ENCODE data around the gene RTP3.
A peak's percentile ranks its signal among the peaks of the same experiment; 100 is the strongest.

The RTP3 gene

DNA sequence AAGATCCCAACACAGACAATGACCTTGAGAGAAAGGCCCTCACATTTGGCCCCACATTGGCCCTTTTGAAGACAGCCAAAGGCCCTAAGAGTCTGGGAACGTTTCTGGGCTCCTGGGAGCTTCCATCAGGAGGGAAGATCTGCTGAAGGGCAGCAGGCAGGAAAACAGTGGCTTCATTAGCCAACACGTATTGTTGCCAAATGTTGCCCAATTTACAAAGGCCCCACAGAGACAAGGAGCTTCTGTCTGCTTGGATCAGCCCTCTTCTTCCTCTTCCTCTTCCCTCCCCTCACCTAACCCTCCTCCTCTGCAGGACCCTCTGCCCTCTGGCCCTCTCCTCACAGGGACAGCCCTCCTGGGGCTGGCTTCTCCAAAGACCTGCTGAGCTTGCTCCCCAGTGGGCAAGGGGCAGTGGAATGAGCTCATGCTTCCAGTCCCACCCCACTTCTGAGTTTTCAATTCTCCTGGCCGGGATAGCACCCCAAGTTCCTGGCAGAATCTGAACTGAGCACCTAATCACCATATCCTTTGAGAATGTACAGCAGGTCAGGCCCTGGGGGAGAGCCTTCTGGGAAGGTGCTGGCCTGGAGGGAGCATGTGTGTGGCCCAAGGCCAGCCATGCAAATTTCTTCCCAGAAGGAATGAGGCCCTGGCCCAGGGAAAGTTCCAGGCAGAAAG, 28.0 kb upstream of the RTP3 start:
- DNase-seq = no peak

DNA sequence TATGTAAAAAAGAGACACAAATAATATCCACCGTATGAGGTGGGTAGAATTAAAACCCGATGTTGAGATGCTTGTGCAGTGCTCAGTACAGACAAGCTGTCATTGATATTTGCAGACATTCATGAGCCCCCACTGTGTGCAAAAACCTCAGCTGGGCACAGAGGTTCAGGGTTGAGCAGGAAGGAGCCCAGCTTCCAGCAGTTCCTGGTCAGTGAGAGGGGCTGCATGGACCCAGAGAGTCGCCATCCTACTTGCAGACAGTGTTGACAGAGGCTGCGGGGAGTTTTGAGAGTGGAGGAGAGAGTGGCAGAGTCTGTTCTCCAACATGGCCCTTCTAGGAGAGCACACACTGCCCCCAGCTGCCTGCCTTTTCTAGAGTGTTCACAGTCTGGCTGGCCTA, 26.9 kb upstream of the RTP3 start:
- no peak for DNase-seq

DNA sequence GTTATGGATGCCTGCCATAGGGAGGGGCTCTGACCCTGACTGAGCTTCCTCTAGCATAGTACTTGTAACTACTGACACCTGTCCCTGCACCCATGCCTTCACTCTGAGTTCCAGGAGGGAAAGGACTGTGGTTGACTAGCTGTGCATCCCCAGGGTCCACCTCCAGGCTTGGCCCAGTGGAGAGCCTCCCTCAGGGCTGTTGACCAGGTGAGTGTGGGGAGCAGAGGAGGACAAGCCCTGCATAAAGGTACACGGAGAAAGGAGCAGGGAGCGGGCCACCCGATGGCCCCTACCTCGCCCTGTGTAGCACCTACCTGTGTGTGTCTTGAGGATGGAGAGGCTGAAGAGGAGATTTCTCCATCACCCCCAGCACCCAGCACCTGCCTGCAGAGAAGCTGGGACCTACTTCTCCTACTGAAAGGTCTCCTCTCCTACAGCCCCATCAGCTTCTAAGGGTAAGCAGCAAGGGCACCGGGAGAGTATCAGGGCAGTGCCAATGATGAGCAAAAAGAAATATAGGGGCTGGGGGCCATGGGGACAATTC, 26.3 kb upstream of the RTP3 start:
- DNase-seq = no peak

- no peak for DNase-seq
Observed at GRCh38 chr3:46472736-46473135, 25.0 kb upstream of the RTP3 start.

- no peak for DNase-seq
Observed at GRCh38 chr3:46477145-46477544, 20.6 kb upstream of the RTP3 start.

GRCh38 chr3:46477756-46478155, 20.0 kb upstream of the RTP3 start:
- DNase-seq = no peak

DNA sequence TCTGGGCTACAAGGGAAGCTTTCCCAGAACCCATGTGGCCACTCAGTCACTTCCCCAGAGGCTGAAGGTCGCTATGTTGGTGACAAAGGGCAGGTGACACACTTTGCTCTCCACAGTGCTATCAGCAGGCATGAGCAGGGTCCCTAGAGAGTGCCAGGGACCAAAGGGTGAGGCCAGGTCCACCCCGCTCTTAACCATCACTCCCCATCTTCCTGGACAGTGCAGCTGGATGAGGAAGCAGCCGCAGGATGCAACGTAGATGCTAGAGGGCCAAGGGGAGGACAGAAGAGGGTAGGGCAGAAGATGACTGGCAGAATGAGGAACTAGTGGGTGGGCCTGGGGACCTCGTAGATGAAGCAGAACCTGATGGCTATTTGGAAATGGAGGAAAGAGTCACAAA, 19.4 kb upstream of the RTP3 start:
- DNase-seq = no peak

- no peak for DNase-seq
Observed at GRCh38 chr3:46479021-46479420, 18.8 kb upstream of the RTP3 start.

- no peak for DNase-seq
Observed at GRCh38 chr3:46479696-46480095, 18.1 kb upstream of the RTP3 start.

DNA sequence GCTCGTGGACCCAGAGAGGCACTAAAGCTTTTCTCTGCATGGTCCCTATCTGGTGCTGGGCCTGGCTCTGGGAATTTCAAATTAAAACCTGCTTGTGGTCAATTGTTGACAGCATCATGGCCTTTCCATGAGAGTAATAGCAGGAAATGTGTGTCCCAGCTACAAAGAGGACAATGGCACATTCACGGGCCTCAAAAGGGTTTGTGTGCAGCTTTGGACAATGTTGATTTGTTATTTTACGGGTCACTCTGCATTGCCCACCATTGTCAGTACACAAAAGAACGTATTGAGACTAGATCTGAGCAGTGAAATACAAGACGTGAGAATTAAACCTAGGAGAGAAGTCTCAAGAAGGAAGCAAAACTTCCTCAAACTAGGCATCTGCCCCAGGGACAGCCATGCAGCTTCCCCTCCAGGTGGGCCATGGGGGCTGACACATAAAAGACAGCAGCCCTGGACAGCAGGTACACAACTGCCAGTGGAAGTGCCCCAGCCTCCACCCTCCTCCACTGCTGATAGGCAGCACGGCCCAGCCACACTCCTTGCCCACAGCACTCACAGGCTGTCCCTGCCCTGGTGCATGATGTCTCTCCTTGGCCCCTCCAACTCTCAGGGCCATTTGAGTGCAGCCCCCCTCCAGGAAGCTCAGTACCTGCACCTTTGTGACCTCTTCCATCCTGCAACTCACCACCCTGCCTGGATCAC, 17.1 kb upstream of the RTP3 start:
- no peak for DNase-seq

DNA sequence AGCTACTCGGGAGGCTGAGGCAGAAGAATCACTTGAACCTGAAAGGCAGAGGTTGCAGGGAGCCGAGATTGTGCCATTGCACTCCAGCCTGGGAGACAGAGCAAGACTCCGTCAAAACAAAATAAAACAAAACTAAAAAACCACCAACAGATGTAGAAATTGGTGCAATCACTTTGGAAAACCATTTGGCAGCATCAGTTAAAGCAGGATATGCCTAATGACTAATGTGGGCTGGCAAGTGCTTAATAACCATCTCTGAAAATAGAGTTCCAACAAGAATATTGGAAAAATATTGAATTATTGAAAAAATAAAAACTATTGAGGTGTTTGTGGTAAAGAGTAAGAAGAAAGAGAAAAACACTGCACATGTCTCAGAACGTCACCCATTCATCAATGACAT, 16.1 kb upstream of the RTP3 start:
- DNase-seq = no peak

DNA sequence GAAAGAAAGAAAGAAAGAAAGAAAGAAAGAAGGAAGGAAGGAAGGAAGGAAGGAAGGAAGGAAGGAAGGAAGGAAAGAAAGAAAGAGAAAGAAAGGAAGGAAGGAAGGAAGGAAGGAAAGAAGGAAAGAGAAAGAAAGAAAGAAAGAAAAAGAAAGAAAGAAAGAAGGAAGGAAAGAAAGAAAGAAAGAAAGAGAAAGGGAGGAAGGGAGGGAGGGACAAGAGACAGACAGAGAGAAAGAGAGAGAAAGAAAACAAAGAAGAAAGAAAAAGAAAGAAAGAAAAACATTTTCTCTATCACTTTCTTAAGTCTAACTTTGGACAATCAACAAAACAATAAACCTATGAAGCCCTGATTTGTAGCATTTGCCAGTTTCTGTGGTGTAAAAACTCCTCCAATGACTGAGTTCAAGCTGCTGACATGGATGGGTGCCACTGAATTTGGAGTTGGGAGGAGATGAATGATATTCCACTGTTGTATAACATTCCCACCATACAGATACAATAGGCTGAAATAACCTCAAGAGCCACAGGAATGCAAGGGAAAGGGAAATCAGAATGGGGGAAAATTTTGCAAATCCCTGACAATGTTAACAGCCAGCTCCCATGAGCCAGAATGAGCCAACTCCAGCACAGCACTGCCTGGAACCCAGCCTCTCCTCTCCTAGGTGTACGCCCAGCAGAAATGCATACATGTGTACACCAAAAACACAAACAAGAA, 15.0 kb upstream of the RTP3 start:
- DNase-seq = no peak

- no peak for DNase-seq
Observed at GRCh38 chr3:46483825-46484224, 14.0 kb upstream of the RTP3 start.

- DNase-seq = no peak
Observed at GRCh38 chr3:46484388-46484787, 13.4 kb upstream of the RTP3 start.

DNA sequence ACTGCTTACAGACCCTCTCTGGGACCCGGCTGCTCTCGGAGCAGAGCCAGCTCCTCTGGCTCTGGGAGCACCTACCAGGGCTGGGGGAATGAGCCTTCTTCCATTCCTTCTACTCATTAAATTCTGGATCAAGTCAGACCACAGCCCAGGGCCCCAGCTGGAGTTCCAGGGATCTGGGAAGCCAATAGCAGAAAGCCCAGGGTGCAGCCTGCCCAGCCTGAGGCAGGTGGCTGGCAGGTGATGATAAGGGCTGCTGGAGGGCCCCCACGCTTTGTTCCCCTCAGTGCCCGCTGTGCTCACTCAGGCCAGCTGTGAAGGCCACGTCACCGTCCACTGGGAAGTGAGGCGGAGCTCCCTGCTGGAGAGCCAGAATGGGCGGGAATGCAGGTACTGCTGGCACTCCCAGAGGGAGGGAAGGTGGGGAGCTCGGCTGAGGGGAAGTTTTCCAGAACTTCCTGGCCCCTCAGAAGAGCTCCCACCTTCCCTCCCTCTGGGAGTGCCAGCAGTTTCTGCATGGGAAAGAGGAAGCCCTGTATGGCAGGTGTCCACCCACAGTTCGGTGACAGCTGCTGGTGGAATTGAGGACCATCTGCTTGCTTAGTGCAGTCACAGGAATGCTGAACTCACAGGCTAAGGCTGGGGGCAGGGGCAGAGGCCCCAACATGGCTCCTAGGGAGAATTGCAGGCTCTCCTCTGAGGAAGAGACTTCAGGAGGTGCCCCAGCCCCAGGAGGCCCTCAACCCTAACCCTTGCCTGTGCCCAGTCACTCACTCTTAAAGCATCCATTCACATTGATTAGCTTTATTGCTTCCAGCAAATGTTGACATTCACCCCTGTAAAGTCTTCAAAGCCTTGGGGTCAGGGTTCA, 12.6 kb upstream of the RTP3 start:
- DNase-seq = no peak

GRCh38 chr3:46485779-46486175, 12.0 kb upstream of the RTP3 start:
- no peak for DNase-seq

DNA sequence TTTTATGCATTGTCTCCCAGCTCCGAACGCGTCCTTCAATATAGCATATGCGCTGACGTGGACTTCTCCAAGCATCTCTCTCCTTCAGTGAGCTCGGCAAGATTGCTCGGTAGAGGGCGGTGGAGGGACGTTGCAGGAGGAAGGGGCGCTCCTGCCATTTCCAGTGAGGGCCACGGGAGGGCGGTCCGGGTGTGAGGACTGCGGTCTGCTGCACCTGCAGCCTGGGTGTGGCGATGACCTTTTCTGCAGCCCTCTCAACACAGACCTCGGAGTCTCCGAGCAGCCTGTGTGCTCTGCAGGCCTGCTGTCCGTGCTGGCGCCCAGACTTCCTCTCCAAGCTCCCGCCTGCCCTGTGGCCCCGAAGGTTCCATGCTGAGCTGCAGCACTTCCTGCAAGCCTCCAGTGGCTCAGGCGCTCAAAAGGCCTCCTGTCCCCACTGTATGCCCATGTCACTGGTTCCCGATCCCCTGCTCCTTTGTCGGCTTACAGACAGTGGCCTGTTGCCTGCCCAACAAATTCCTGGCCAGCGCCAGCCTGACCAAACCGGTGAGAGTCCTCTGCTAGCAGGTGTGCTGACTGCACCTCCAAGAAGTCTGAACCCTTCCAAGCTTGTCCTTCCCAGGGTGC, 8.9 kb upstream of the RTP3 start:
- DNase-seq = peak; percentile 15

DNA sequence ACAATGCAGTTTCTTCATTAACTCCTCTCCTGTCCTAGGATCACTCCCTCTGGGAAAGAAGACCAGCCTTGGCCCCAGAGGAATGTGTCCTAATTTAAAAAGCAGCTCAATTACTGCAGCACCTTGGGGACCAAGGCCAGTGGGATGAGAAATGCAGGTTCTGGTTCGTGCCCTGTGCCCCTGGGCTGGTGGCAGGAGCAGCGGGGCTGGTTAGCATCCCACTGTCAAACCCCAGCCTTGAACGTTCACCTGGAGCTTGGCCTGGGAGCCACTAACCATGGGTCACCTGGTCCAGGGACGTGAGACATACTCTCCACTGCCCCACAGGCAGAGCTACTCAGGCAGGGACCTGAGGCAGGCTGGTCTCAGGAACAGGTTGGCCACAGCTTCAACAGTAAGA, 8.4 kb upstream of the RTP3 start:
- no peak for DNase-seq

GRCh38 chr3:46489875-46490274, 7.9 kb upstream of the RTP3 start:
- DNase-seq = no peak

DNA sequence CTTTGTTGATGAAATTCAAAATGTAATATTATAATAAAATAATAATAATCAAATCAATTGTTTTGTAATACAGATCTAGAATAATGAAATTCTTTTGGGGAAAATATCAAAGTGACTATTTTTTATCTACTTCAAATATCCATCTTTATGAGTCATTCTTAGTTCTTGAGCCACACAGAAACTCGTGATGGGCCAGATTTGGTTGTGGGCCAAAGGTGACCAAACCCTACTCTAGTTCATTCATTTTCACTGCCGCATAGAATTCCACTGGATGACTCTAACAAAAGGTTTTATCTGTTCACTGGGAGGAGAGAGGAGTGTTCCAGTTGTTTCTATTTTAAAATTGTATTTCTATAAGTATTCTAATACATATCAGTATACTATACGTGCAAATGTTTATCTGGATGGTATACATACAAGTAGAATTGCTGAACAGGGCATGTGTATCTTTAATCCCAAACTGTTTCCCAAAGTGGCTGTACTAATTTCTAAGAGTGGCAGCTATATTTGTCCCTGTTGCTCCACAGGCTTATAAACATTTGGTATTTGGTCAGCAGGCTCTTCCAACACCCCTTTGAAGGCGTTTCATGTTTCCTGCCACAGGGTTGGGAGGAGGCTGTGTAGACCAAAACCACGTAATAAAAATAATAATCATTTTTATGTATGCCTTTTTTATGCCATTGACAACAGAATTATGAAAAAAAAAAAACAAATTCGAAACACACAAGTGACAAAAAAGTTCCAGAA, 7.3 kb upstream of the RTP3 start:
- no peak for DNase-seq
